Measurements from ENCODE around the gene TCF12. TPM values are rescaled to one million over a fixed set of nuclear protein-coding genes. Genes with fewer than 3 reads are reported as not detected.
"Not testable (repeated sequence)": the region's sequence is repeated elsewhere in the genome, so short reads cannot be mapped to it uniquely, and the experiment has no call there.

Gene TCF12
- total RNA-seq, 1 experiment from 2014 or later: 98.7 TPM

DNA sequence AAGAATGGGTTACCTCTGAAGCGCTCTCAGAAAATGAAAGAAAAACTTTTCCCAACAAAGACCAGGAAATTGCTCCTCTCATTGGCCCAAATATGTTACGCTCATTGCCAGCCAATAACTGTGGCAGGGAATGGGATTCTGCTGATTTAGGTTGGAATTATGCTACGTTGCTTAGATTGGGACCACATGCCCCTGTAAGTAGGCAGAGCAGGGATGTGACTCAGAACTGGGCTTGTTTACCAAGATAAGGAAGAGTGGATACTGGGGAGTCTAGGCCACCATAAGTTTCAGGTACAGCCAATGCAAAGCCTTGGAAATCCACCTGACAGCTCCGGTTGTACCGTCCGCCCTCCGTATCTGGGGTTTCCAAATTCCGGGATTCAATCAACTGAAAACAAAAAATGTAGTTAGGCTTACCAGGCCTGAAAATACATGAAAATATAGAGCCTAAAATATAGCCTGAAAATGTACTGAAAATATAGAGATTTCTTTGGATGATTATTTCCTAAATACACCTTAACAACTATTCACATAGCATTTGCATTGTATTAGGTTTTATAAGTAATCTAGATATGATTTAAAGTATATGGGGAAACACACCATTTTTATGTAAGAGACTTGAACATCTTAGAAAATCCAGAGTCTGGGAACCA is 1.5 kb upstream of the TCF12 start:
- DNase-seq (ENCODE audit: low spot score): no peak

DNA sequence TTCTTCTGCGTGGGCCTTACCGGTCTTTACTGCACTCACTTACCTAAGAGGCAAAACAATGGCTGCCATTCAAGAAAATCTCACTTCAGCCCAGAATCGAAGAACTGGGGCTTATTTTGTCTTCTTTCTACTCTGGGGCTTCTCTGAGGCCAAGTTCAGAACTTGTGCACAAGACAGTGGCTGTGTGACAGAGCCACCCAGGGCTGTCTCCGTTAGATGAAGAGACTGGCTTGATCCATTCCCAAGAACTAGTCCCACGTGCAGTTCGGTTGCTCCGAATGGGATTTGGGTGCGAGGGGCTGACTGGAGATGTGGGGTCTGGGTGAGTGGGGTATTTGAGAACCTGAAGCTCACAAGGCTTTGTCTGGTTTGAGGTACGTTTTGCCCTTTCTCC is 795 bp upstream of the TCF12 start:
- no peak for DNase-seq (ENCODE audit: low spot score)

GRCh38 chr15:56919031-56919608 is 676 bp downstream of the TCF12 start:
- peak; percentile 23 for DNase-seq (ENCODE audit: low spot score)

- peak; percentile 7 for DNase-seq (ENCODE audit: low spot score)
Observed at GRCh38 chr15:56919609-56920366, 1.3 kb downstream of the TCF12 start.

DNA sequence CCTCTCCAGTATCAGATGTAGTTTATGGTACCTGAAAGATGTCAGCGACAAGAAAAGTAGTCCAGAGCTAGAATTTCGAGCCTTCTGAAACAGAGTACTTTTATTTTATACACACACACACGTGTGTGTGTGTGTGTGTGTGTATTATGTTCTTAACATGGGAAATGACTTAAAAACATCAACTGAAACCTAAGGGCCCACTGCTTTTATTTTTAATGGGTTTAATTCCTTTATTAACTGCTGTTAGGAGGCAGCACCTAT is 1.9 kb downstream of the TCF12 start:
- DNase-seq (ENCODE audit: low spot score): no peak

GRCh38 chr15:56923174-56923591 is 4.7 kb downstream of the TCF12 start:
- no peak for DNase-seq (ENCODE audit: low spot score)

GRCh38 chr15:56927816-56928215 is 9.4 kb downstream of the TCF12 start:
- DNase-seq (ENCODE audit: low spot score): no peak

DNA sequence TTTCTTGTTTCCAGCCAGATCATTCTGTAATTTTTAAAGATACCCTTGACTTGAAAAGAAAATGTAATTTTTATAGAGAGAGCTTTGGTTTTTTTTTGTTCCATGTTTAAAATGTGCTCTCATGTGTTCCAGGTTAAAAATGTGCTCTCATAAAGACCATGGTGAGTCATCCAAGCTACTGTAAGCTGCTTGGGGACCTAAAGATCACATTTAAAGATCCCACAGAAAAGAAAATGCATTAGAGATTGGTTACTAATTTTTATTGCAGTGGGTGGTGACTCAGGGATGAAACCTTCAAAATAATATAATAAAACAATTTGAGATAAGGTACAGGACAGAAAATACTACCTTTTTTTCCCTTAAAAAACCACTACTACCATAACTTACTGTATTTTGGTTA is 11.0 kb downstream of the TCF12 start:
- peak; percentile 13 for DNase-seq (ENCODE audit: low spot score)

DNA sequence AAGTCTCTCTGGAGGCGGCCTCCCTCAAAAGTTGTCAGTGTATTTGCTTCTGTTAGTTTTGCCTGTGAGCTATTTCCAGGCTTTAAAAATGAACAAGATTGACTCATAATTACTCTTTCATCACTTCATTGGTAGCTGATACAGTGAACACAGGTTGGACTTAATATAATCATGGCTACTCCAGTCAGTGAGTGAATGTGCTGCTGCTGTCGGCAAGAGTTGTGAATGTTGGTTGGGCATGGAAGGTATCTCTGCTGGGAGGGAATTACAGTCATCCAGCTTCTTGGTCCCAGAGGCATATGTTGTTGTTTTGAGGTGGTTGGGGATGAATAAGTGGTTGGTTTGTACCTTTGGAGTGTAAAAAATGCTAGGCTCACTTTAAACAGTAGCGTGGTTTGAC is 11.5 kb downstream of the TCF12 start:
- peak; percentile 30 for DNase-seq (ENCODE audit: low spot score)

GRCh38 chr15:56930669-56931313 is 12.3 kb downstream of the TCF12 start:
- DNase-seq (ENCODE audit: low spot score): no peak

DNA sequence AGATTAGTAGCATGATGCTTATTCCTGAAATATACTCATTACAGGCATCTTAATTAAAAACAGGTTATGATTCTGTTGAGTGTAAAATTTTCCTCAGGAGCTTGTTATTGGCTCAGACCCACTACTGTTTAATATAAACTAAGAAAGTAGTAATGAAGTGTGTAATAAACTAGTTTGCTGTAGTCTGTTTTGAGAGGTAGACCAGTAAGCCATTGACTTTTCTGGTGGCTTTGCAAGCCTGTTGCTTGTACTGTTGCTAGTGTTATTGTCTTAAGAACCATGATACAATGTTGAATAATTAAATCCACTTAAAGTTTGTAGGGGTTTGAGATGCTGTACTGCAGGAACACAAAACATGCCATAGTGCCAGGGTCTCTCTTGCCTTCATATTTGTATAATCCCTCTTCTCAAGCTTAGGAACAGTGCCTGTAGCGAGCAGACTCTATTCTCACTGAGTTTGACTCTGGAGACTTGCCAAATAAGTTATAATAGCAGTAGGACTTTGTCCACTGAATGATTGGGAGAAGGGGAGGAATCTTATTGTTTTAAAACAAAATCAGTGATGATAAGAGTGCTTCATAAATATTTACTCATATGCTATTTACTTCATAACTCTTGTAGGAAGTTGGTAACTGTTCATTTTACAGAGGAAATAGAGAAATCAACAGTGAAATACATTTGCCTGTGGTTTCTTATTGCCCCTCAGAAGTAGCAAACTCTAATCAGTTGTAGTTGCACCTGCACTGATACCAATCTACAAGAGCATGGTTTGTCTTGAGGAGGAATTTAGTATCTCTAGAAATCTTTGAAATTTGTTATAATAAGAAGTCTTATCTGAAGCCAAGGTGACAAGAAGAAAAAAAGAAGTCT is 13.4 kb downstream of the TCF12 start:
- DNase-seq (ENCODE audit: low spot score): no peak

DNA sequence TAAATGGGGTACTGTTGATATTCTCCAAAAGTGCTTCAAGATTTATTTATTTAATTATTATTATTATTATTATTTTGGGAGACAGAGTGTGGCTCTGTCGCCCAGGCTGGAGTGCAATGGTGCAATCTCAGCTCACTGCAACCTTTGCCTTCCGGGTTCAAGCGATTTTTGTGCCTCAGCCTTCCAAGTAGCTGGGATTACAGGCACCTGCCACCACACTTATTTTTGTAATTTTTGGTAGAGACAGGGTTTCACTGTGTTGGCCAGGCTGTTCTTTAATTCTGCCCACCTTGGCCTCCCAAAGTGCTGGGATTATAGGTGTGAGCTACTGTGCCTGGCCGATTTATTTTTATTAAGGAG is 14.0 kb downstream of the TCF12 start:
- not testable (repeated sequence) for DNase-seq (ENCODE audit: low spot score)

GRCh38 chr15:56933410-56933809 is 15.0 kb downstream of the TCF12 start:
- no peak for DNase-seq (ENCODE audit: low spot score)

GRCh38 chr15:56933811-56934210 is 15.4 kb downstream of the TCF12 start:
- DNase-seq (ENCODE audit: low spot score): no peak

DNA sequence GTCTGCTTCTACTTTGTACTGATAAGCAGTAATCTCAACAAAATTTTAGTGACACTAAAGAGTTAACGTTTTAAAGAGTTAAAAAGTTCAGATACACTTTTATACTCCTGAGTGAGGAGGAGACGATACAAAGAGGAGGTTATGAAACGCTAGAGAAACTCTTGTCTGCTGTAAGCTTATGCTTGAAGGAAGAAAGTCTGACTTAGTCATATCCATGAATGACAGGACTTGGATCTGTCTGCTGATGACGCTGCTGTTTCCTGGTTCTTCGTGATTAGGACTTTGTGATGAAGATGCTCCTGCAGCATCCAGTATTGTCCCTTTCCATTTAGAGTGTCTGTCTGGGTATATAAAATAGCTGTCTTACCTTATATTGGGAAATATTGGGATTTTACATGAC is 15.8 kb downstream of the TCF12 start:
- DNase-seq (ENCODE audit: low spot score): no peak

GRCh38 chr15:56936929-56937328 is 18.5 kb downstream of the TCF12 start:
- DNase-seq (ENCODE audit: low spot score): no peak

- DNase-seq (ENCODE audit: low spot score): no peak
Observed at GRCh38 chr15:56939257-56939656, 20.8 kb downstream of the TCF12 start.

DNA sequence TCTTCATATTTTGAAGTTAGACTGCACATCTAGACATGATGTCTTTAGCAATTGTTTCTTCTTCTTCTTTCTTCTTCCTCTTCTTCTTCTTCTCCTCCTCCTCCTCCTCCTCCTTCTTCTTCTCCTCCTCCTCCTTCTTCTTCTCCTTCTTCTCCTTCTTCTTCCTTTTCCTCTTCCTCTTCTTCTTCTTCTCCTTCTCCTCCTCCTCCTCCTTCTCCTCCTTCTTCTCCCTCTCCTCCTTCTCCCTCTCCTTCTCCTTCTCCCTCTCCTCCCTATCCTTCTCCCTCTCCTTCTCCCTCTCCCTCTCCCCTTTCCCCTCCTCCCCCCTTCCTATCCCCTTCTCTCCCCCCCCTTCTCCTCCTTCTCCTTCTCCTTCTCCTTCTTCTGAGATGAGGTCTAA is 21.9 kb downstream of the TCF12 start:
- DNase-seq (ENCODE audit: low spot score): no peak

DNA sequence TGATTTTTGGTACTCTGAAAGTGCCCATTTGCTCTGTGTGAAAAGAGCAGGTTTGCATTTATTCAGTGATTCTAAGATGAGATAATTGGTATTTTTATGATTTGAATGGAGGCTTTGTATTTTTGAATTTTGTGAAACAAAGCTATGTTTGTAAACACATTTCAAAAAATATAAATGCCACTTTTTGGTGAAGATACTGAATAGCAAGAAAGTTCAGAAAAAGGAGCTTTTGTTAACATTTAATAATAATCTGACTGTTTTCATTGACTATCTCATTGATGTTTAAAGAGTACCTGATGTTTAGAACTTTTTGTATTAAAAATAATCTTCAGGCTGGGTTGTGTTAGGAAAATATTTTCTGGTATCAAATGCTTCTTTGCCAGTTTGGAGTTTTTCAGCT is 23.7 kb downstream of the TCF12 start:
- no peak for DNase-seq (ENCODE audit: low spot score)

DNA sequence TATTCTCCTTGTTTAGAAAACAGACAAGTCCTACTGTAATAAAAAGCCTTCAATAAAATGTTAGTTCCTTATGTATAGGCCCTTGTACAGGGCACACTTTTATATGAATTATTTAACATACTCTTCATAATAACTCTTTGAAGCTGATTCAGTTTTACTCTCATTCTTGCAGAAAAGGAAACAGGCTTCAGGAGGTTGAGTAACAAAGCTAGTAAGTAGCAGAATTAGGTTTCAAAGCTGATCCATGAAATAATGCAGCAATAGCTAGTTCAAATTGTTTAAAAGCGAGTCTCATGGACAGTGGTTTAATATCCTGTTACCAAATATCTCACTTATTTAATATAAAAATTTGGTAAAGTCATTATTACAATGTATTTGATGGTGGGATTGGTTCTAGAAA is 25.0 kb downstream of the TCF12 start:
- DNase-seq (ENCODE audit: low spot score): no peak

DNA sequence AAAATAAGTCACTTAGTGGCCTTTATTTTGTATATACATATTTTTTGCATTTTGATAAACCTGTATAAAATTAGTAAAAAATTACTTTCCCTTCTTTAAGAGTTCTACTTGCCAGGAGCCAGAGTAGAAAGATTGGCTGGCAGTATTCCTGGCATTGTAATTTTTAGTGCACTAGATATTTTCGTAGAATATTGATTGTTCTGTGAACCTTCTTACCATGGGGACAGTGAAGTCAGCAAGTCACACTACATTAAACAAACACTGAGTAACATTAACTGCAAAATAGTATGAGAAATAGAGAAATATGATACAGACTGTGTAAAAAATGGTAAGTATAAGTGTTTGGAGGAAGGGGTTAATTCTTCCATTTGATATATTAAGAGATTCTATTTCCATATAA is 26.0 kb downstream of the TCF12 start:
- DNase-seq (ENCODE audit: low spot score): no peak

- no peak for DNase-seq (ENCODE audit: low spot score)
Observed at GRCh38 chr15:56946150-56946549, 27.7 kb downstream of the TCF12 start.

All from H4 (cell line).